GM23248 (cell line): ENCODE measurements around the gene TCTN1. TPM values are rescaled to one million over a fixed set of nuclear protein-coding genes. Genes with fewer than 3 reads are reported as not detected.
A peak's percentile ranks its signal among the peaks of the same experiment; 100 is the strongest.
"Not testable (repeated sequence)": the region's sequence is repeated elsewhere in the genome, so short reads cannot be mapped to it uniquely, and the experiment has no call there.

Source experiments
- DNase-seq: peaks from one replicate; pipeline ENCODE4 v3.0.0-alpha.2; 2015
- H2AFZ ChIP-seq: fragments of 200-600 bp; sonication (generic); 2 replicates; pipeline ENCODE4 v1.6.1; 2016; ENCODE audit warnings: antibody characterized with exemption
- H3F3A ChIP-seq: fragments of 200-600 bp; sonication (generic); 2 replicates; pipeline ENCODE4 v1.6.1; 2016; ENCODE audit warnings: mild to moderate bottlenecking, antibody characterized with exemption, mixed run types; ENCODE audit not compliant: insufficient read depth
- H3K27ac ChIP-seq: fragments of 200-600 bp; sonication (generic); 2 replicates; pipeline ENCODE4 v1.5.1; 2016; ENCODE audit warnings: mild to moderate bottlenecking
- H3K27me3 ChIP-seq: fragments of 200-600 bp; sonication (generic); replicated peaks from 2 replicates; pipeline ENCODE4 v1.6.1; 2016; ENCODE audit warnings: mild to moderate bottlenecking; ENCODE audit not compliant: insufficient read depth
- H3K36me3 ChIP-seq: fragments of 200-600 bp; sonication (generic); 2 replicates; pipeline ENCODE4 v1.6.1; 2016; ENCODE audit warnings: low read depth, mild to moderate bottlenecking
- H3K4me1 ChIP-seq: fragments of 200-600 bp; sonication (generic); 2 replicates; pipeline ENCODE4 v1.6.1; 2016; ENCODE audit warnings: mild to moderate bottlenecking; ENCODE audit not compliant: insufficient read depth
- H3K4me2 ChIP-seq: fragments of 200-600 bp; sonication (generic); one replicate; pipeline ENCODE4 v1.6.1; 2016; ENCODE audit warnings: mild to moderate bottlenecking; ENCODE audit not compliant: unreplicated experiment
- H3K4me3 ChIP-seq: fragments of 200-600 bp; sonication (generic); 2 replicates; pipeline ENCODE4 v1.5.1; 2016; ENCODE audit warnings: mild to moderate bottlenecking
- H3K79me2 ChIP-seq: fragments of 200-600 bp; sonication (generic); 2 replicates; pipeline ENCODE4 v1.6.1; 2016; ENCODE audit warnings: mild to moderate bottlenecking; ENCODE audit not compliant: insufficient read depth
- H3K9ac ChIP-seq: fragments of 200-600 bp; sonication (generic); 2 replicates; pipeline ENCODE4 v1.6.1; 2016; ENCODE audit warnings: mild to moderate bottlenecking
- H3K9me2 ChIP-seq: fragments of 200-600 bp; sonication (generic); 2 replicates; pipeline ENCODE4 v1.6.1; 2016; ENCODE audit warnings: mixed run types, mild to moderate bottlenecking, moderate library complexity; ENCODE audit not compliant: insufficient read depth
- H3K9me3 ChIP-seq: fragments of 200-600 bp; sonication (generic); one replicate; pipeline ENCODE4 v1.6.1; 2017; ENCODE audit warnings: low read depth
- H4K20me1 ChIP-seq: fragments of 200-600 bp; sonication (generic); 2 replicates; pipeline ENCODE4 v1.6.0; 2016; ENCODE audit not compliant: insufficient read depth
- EZH2 ChIP-seq: fragments of 200-600 bp; sonication (generic); IDR thresholded peaks from 2 replicates; pipeline ENCODE4 v1.6.1; 2018; ENCODE audit warnings: antibody characterized with exemption, mild to moderate bottlenecking; ENCODE audit not compliant: insufficient read depth, poor library complexity, severe bottlenecking
- EZH2phosphoT487 ChIP-seq: fragments of 200-600 bp; sonication (generic); IDR thresholded peaks from 2 replicates; pipeline ENCODE4 v1.6.1; 2018; ENCODE audit warnings: antibody characterized with exemption, moderate library complexity, mild to moderate bottlenecking, low read depth; ENCODE audit not compliant: insufficient read depth
- WGBS, 2 experiments: methylation state at CpG; one replicate each; pipeline ENCODE4 v1.1.6; 2015 to 2017; ENCODE audit warnings: low lambda C conversion rate in 2 of 2, low coverage in 1 of 2; ENCODE audit errors: missing lambda C conversion rate in 2 of 2; 5-methylcytosine and 5-hydroxymethylcytosine counted together
- in situ Hi-C: fragments of 300-500 bp; cut with MboI; formaldehyde crosslinking; loops from 2 replicates; pipeline ENCODE4 v1.15.0; 2020
- polyA plus RNA-seq: library from polyadenylated mRNA; unstranded; fragments of >200 nt; fragmentation: Nextera tagmentation; extraction: Ambion mirVana; gene quantifications from 2 replicates; pipeline ENCODE4 v1.2.1, GENCODE V29; 2016
- total RNA-seq: library from RNA; depleted of rRNA; stranded (reverse); fragments of >200 nt; shearing (Covaris generic); gene quantifications from 2 replicates; pipeline ENCODE4 v1.2.3, GENCODE V29; 2014

Gene TCTN1
- total and polyA plus RNA-seq, 2 experiments from 2014 or later = 44.3 to 65.2 TPM

- Histone ChIP-seq H3K27ac (peak overlapping the region; percentile 42), H3K9me2 (no peaks in the 10 kb centered on the region), H3K4me1 (peaks cover 18% of the 10 kb centered on the region), H3F3A (peaks cover 11% of the 10 kb centered on the region; the same call in 1 of the 2 replicates), H3K79me2 (peaks cover 25% of the 10 kb centered on the region), H3K4me2 (peak overlapping the region; percentile 66), H3K9me3 (no peaks in the 10 kb centered on the region), H3K36me3 (no peaks in the 10 kb centered on the region), H2AFZ (peak overlapping the region; percentile 82), H3K9ac (peak overlapping the region; percentile 21), H4K20me1 (no peaks in the 10 kb centered on the region), H3K4me3 (peak overlapping the region; percentile 52), H3K27me3 (no peaks in the 10 kb centered on the region)
- DNase-seq = peak; percentile 74
- in situ Hi-C loops = no loop called here
- 10 to 11% methylated on average over 7 of the region's 7 CpGs for WGBS, 2 experiments
- TF ChIP-seq EZH2 = no peak
- no peak for TF ChIP-seq EZH2phosphoT487
Measured at GRCh38 chr12:110585231-110585799, 28.6 kb upstream of the TCTN1 start.

- H3K27me3 ChIP-seq, H3K36me3 ChIP-seq, H2AFZ ChIP-seq, H3K27ac ChIP-seq, H3K9ac ChIP-seq, H3K9me2 ChIP-seq, H3K4me2 ChIP-seq, H3K79me2 ChIP-seq, H3K4me3 ChIP-seq, in situ Hi-C loops, DNase-seq, H4K20me1 ChIP-seq, H3K9me3 ChIP-seq, H3K4me1 ChIP-seq: not testable (repeated sequence)
- H3F3A ChIP-seq = peaks cover 11% of the 10 kb centered on the region; the same call in 1 of the 2 replicates
- 96 to 100% methylated on average over 1 to 2 of the region's 2 CpGs for WGBS, 2 experiments
Measured at GRCh38 chr12:110587102-110587501, 26.8 kb upstream of the TCTN1 start.

GRCh38 chr12:110590059-110590458, 23.9 kb upstream of the TCTN1 start:
- Histone ChIP-seq H3F3A (peaks cover 6% of the 10 kb centered on the region; the same call in 1 of the 2 replicates), H3K9ac (no peak overlapping the region), H3K79me2 (no peaks in the 10 kb centered on the region), H3K4me2 (no peak overlapping the region), H3K4me1 (peaks cover 6% of the 10 kb centered on the region), H3K9me2 (no peaks in the 10 kb centered on the region), H3K4me3 (no peak overlapping the region), H3K36me3 (no peaks in the 10 kb centered on the region), H4K20me1 (no peaks in the 10 kb centered on the region), H3K9me3 (no peaks in the 10 kb centered on the region), H3K27me3 (no peaks in the 10 kb centered on the region; the same call in 1 of the 2 replicates), H3K27ac (no peak overlapping the region), H2AFZ (no peak overlapping the region)
- TF ChIP-seq EZH2phosphoT487 = no peak
- TF ChIP-seq EZH2 = no peak
- in situ Hi-C loops = loop anchor here (10.0 kb wide), 1 partner anchor 75 kb away; no protein-coding TSS in a partner anchor
- WGBS, 2 experiments = 84 to 96% methylated on average over 1 of the region's 1 CpG
- DNase-seq = no peak

GRCh38 chr12:110590806-110591326, 23.1 kb upstream of the TCTN1 start:
- TF ChIP-seq EZH2phosphoT487 = no peak
- no peak for TF ChIP-seq EZH2
- H3K36me3 ChIP-seq = no peaks in the 10 kb centered on the region
- H3K27me3 ChIP-seq = no peaks in the 10 kb centered on the region; the same call in 1 of the 2 replicates
- H2AFZ ChIP-seq = peak overlapping the region; percentile 59
- H3K27ac ChIP-seq = peak overlapping the region; percentile 43
- no peaks in the 10 kb centered on the region for H3K4me1 ChIP-seq
- in situ Hi-C loops = loop anchor here (10.0 kb wide), 1 partner anchor 76 kb away; no protein-coding TSS in a partner anchor
- 16 to 36% methylated on average over 3 of the region's 3 CpGs for WGBS, 2 experiments
- no peaks in the 10 kb centered on the region for H3F3A ChIP-seq
- H3K9ac ChIP-seq = peak overlapping the region; percentile 33
- H4K20me1 ChIP-seq = no peaks in the 10 kb centered on the region
- DNase-seq = peak; percentile 79
- H3K4me3 ChIP-seq = no peak overlapping the region
- H3K79me2 ChIP-seq = no peaks in the 10 kb centered on the region
- H3K9me3 ChIP-seq = no peaks in the 10 kb centered on the region
- no peaks in the 10 kb centered on the region for H3K9me2 ChIP-seq
- peak overlapping the region; percentile 19 for H3K4me2 ChIP-seq
